COLO668 (cell line): Measurements from ENCODE around the gene ZNF775.

Experiments
- DNase-seq: peaks from one replicate; lab custom pipeline; 2025; ENCODE audit not compliant: unreplicated experiment; lab: John Stamatoyannopoulos, UW

ZNF775 gene

DNA sequence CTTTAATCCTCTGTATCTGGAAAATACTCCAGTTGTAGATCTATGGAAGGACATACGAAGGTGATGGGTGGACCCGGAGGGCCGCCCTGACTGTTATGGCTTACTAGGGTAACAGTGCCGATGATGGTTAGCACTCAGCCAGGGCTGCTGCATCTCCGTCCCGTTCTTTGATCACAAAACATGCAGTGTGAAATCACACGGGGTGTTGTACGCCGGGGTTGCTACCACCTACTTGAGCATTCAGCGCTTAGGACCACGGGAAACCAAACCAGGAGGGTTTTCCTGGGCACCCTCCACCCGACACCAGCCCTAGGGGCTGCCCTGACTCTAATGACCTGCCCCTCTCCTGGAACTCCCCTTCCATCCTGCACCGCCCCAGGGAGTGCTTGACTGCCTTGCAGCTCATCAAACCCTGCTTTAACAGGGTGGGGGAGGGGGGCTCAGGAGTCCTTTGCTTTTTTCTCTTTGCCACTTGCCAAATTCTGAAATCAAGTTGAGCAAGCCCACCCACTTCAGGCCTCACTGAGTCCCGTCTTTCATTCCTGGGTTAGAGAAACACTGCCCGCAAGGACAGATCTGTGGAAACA lies 20.4 kb downstream of the ZNF775 start:
- DNase-seq = no peak

- no peak for DNase-seq
Observed at GRCh38 chr7:150400008-150400787, 21.1 kb downstream of the ZNF775 start.

DNA sequence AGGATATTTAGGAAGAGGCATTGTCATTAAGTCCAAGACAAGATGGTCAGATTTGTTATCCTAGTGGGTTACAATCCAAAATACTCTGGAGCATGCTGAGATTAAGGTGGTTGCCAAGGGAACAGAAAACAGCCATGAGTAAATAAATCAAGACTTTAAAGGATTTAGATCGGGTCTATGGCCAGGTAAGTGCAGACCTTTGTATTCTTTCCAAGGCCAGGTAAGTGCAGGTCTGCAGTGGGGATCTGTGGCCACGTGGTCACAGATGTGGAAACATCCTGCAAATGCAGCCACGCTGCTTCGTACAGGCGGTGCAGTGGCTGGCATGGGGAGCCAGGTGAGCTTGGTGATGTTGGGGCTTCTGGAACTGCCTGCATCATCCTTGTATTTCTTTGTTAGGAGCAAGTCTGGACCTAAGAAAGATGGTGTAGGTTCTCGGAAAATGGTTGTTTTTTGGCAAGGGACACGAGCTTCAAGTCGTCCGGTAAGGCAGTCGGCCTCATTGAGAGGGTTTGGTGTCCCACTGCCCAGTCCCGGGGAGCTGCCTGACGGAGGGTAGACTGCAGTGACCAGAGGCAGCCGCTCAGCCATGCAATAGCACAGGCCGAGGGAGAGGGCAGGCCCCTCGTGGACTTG lies 21.8 kb downstream of the ZNF775 start:
- DNase-seq = no peak

GRCh38 chr7:150401424-150401790 lies 22.3 kb downstream of the ZNF775 start:
- no peak for DNase-seq

DNA sequence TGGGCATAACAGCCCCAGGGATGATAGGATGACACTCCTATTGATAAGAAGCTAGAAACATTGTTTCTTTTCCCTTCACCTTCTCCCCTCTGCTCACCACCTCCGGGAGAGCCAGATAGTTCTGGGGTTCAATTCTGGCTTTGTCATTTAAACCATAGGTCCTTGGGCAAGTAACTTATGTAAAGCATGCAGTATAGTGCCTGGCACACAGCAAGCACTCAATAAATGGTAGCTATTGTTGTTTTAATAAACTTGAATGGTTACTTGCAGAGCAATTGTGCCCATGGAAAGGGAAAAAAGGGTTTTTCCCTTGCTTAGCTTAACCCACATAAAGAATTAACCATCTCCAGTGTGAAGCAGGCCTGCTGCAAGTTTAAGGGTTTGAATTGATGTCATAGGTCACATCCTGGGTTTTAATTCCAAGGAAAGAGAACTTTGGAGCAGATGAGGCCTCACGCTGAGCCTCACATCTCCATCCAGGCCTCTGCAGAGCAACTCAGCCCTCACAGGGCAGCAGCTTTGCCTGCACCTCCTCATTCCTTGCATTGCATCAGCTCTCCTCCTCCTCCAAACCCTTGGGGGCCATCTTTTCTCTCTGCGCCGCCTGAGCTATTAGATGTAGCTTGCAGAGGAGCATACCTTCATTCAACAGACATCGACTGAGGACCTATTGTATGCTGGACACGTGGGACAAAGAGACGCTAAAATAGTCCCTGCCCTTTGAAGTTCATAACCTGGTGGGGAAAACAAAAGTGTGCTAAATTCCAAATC lies 22.9 kb downstream of the ZNF775 start:
- DNase-seq = no peak

DNA sequence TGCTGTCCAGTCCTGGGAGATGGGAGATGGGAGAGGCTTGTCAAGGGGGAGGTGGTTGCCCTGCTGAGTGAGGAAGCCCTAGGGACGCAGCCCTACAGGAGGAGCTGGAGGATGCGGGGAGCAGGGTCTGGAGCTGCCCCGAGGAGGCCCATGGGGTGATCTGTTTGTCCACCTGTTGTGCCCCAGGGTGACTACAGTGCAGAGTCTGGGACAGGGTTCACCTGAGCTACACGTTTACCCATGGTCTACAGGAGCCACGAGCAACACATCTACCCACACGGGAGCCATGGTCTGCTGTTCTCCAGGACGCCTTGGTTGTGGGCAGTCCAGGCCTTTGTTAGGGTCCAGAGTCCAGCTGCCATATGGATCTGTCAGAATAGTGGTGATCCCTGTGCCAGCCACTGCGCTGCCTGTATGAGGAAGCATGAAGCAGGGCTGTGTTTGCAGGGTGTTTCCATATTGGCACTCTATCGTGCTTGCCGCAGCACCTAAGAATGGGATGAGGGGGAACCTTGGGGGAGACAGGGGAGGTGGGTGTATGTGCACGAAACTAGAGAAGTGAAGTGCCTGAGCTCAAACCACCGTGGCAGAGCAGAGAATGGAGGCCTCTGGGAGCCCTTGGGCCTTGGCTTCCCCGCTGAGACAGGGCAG lies 23.7 kb downstream of the ZNF775 start:
- no peak for DNase-seq

- DNase-seq = no peak
Observed at GRCh38 chr7:150403376-150404171, 24.4 kb downstream of the ZNF775 start.

- DNase-seq = no peak
Observed at GRCh38 chr7:150404172-150404804, 25.2 kb downstream of the ZNF775 start.

GRCh38 chr7:150404805-150405583 lies 25.9 kb downstream of the ZNF775 start:
- DNase-seq = peak; percentile 91

GRCh38 chr7:150405584-150406311 lies 26.6 kb downstream of the ZNF775 start:
- peak; percentile 52 for DNase-seq

DNA sequence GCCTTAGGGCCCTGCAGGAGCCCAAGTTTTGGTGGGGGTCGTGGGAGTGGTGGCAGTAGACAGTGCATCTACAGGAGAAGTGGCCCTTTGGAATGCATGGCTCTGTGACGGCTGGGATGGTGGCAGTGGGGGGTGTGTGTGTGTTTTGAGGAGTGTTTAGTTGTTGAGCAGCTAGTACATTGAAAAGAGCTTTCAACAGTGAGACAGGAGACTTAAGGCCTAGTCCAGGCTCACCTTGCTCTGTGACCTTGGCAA lies 27.1 kb downstream of the ZNF775 start:
- no peak for DNase-seq

GRCh38 chr7:150406567-150407421 lies 27.7 kb downstream of the ZNF775 start:
- DNase-seq = no peak

GRCh38 chr7:150407588-150408392 lies 28.7 kb downstream of the ZNF775 start:
- no peak for DNase-seq

DNA sequence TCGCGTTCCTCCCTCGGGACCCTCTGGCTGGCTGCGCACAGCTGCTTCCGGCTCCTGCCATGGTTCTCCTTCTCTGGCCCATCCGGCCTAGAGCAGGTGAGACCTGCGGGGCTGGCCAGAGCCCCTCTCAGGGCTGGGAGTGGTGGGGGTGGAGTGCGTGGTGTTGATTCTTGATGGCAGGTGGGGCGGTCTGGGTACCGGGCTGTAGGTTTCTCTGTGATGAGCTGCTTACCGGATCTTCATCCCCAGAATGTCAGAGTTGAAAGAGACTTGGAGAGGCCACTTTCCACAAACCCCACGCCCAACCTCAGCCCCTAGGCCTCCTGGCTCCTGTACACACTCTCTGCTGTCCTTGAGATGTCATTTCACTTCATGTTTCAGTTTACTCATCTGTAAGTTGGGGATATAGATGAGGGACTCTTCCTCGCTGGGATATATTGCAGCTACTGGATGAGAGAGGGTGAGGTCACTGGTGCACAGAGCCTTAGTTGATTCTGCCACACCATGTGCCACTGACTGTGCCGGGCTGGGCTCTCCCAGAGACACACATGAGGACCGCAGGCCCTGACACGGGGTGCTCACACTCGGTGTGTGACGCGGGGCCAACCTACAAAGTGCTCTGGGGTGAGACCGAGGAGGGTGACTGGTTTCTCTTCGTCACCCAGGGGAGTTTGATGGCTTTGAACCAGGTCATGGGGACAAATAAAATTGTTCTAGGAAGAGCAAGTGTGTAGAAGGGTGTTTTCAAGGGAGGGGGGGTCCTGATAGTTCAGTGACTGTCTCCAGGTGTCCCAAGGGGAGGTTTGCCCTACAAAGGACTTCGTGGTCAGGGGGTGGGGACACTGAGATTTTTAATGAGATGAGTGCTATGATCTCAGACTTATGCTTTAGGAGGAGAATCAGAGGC lies 29.5 kb downstream of the ZNF775 start:
- DNase-seq = no peak

GRCh38 chr7:150409300-150410030 lies 30.3 kb downstream of the ZNF775 start:
- DNase-seq = no peak
